ENCODE data around the gene SC5D.

SC5D gene

GRCh38 chr11:121330614-121331435 lies 38.3 kb downstream of the SC5D start:
- DNase-seq, result no peak

- DNase-seq, result no peak
Measured at GRCh38 chr11:121334973-121335710, 42.6 kb downstream of the SC5D start.

- no peak for DNase-seq
Measured at GRCh38 chr11:121336279-121336937, 43.8 kb downstream of the SC5D start.

- DNase-seq, result no peak
Measured at GRCh38 chr11:121337078-121337477, 44.5 kb downstream of the SC5D start.

- peak; percentile 63 for DNase-seq
Measured at GRCh38 chr11:121337740-121338272, 45.2 kb downstream of the SC5D start.

- no peak for DNase-seq
Measured at GRCh38 chr11:121338536-121338935, 46.0 kb downstream of the SC5D start.

GRCh38 chr11:121340032-121340580 lies 47.5 kb downstream of the SC5D start:
- DNase-seq, result peak; percentile 56

- DNase-seq, result no peak
Measured at GRCh38 chr11:121341609-121342008, 49.0 kb downstream of the SC5D start.

GRCh38 chr11:121344824-121345223 lies 52.3 kb downstream of the SC5D start:
- no peak for DNase-seq

- no peak for DNase-seq
Measured at GRCh38 chr11:121347094-121347493, 54.5 kb downstream of the SC5D start.

GRCh38 chr11:121347813-121348212 lies 55.2 kb downstream of the SC5D start:
- DNase-seq, result no peak

- DNase-seq, result no peak
Measured at GRCh38 chr11:121348220-121348875, 55.8 kb downstream of the SC5D start.

- no peak for DNase-seq
Measured at GRCh38 chr11:121349790-121350189, 57.2 kb downstream of the SC5D start.

- no peak for DNase-seq
Measured at GRCh38 chr11:121350314-121351082, 57.9 kb downstream of the SC5D start.

GRCh38 chr11:121351083-121351630 lies 58.6 kb downstream of the SC5D start:
- no peak for DNase-seq

GRCh38 chr11:121352251-121352891 lies 59.8 kb downstream of the SC5D start:
- DNase-seq, result no peak

- no peak for DNase-seq
Measured at GRCh38 chr11:121354192-121354591, 61.6 kb downstream of the SC5D start.

GRCh38 chr11:121356357-121356756 lies 63.8 kb downstream of the SC5D start:
- no peak for DNase-seq
